GM19025 (cell line): ENCODE data around the gene ZDHHC4.
A peak's percentile ranks its signal among the peaks of the same experiment; 100 is the strongest.

Experiments
- ATAC-seq: cut with Tn5 transposase; IDR thresholded peaks from one replicate; pipeline ENCODE4 v1.9.1; 2021; ENCODE audit warnings: mild to moderate bottlenecking, low read depth, moderate library complexity; ENCODE audit not compliant: unreplicated experiment

The ZDHHC4 gene

DNA sequence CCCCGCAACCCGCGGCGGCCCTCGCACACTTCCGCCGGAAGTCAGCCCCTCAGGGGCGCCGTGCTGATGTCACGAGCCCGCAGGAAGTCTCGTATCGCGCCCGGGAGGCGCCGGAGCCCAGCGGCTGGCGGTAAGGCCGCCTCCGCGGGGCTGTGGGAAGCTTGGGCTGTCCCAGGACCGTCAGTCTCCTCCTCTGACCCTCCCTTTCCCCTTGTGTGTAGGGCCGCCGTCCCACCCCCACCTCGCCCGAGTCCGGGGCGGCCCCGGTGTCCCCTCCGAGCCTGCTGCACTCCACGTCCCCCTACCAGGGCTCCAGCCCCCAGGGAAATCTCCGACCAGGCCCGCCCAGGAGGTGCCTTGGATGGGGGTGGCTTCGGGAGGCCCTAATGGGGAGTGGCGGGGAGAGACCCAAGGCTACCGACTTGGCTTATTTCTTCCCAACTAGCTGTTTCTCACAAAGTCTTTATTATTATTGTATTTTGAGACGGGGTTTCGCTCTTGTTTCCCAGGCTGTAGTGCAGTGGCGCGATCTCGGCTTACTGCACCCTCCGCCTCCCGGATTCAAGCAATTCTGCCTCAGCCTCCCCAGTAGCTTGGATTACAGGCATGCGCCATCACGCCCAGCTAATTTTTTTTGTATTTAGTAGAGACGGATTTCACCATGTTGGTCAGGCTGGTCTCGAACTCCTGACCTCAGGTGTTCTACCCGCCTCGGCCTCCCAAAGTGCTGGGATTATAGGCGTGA, at the start of gene ZDHHC4:
TSS of gene ZDHHC4 (plus strand) at position 86 of the 745 bp plus-strand sequence. CDS start 3,108 bp downstream, outside the sequence.
- ATAC-seq = peak; percentile 97

DNA sequence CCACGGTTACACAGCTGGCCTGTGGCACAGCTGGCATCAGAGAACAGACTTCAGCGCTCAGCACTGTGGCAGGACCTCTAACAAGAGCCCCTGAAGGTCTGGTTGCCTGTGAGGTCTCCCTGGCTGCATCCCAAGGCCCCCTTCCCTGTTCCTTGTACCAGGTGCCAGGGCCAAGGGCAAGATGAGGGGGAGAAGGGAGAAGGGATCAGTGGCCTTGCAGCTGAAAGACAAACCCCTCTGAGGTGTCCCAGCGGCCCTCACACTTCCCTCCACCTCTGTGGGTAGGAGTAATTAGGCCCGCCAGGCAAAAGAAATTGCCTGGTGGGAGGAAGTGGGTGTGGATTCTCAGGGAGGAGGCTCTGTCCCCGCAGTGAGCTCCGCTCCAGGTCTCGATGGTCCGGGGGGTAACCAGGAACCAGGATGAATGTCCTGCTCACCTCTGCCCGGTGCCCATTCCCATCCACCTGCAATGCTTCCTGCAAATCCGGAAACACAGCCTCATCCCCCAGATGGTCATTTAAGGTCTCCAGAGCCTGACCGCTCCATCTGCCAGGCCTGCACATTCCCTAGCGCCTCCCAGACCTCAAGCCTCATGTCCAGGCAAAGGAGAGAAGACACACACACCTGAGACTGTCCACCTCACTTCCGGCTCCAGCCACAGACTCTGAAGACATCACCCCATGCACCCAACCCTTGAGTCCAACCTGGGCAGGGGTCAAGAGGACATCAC, 48.7 kb upstream of the ZDHHC4 start:
- ATAC-seq = no peak

DNA sequence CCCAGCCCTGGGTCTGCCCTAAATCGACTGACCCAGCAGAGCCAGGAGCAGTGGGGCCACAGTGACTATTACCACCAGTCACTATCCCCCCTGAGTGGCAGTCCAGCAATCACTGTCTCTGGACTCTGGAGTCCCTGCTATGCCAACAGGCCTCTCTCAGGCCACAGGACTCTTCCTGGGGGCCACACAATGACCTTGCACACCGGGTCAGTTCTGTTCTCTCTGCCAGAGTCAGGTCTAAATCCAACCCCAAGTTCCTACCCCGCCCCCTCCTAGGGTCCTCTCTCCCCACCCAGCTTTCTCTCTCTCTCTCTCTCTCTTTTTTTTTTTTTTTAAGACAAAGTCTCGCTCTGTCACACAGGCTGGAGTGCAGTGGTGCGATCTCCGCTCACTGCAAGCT, 47.6 kb upstream of the ZDHHC4 start:
- ATAC-seq = no peak

DNA sequence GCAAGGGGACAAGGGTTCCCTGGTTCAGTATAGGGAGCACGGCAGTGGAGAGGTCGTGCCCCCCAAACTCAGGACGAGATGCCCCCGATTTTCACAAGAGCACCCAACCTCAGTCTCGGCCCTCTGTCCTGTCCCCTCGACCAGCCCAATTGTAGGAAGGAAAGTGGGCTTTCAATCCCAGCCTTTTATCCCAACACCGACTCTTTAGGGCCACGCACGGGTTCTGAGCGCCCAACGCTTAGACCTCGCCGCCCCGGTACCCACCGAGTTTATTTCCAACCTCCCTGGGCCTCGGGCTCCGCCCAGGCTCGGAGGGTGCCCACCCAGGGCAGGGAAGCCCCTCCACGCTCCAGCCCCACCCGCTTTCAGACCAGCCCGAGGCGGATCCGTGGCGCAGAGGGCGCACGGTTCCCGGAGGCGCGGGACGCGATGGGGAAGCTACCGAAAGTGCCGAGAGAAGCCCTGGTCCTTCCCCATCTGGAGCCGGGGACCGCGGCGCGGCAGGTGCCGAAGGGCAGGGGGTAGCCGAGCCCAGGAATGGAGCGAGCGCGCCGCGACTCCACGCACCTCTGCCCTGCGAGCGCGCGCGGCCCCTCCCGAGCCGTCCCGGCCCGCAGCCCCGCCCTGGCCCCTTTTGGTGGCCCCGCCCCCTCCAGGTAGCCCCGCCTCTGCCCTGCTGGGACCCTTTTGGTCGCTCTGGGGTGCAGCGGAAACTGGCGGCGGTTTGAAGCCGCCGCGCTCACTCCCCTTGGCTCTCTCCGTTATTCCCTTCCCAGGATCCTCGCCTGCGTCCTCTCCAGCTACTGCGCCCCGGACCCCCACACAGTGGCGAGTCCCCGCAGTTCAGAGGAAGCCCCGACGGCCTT, 46.4 kb upstream of the ZDHHC4 start:
- ATAC-seq = no peak

DNA sequence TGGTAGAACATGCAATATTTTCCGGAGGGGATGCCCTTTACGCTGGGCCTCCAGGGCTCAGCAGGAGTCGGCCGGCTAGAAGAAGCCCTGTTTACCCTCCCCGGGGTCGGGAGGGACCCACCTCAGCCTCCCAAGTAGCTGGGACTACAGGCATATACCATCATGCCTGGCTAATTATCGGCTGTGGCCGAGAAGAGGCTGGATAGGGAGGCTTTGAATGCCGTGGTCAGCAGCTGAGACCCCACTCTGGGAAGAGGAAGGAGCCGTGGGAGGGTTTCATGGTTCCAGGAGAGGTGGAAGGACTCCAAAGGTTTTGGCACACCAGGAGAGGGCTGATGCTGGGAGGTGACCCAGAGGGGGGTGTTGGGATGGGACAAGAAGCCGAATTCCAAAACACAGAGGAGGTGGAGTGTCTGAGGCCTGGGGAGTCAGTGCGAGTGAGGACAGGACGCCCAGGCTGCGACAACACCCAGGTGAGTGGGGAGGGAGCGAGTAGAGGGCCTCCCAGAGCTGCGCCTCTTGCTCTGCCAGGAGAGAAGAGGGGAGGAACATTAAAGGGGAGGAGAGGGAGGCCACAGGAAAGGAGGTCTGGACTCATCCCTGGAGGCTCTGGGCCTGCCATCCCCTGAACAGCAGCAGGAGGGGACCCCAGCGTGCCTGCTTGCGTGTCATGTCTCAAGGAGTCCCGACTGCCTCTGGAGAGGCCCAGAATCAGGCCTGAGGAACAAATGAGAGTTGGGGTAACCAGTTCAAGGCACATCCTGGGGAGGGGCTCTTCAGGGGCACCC, 45.6 kb upstream of the ZDHHC4 start:
- ATAC-seq = no peak

DNA sequence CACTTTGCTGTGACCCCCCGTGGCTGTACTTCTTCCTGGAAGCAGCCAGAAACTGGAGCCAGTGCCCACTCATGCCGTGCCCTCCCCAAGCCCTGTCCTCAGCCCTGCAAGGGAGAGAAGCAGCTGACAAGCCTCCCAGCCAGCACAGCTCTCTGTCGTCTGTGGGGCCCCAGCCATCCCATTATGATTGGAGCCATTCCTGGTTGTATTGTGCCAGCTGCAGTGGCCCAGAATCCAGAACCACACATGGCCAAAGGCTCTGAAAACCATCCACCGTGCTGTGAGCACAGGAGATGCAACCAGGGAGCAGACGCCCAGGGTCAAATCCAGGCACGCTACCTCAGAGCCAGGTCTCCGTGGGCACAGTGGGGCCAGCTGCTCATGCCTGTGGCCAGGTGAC, 44.7 kb upstream of the ZDHHC4 start:
- ATAC-seq = no peak

DNA sequence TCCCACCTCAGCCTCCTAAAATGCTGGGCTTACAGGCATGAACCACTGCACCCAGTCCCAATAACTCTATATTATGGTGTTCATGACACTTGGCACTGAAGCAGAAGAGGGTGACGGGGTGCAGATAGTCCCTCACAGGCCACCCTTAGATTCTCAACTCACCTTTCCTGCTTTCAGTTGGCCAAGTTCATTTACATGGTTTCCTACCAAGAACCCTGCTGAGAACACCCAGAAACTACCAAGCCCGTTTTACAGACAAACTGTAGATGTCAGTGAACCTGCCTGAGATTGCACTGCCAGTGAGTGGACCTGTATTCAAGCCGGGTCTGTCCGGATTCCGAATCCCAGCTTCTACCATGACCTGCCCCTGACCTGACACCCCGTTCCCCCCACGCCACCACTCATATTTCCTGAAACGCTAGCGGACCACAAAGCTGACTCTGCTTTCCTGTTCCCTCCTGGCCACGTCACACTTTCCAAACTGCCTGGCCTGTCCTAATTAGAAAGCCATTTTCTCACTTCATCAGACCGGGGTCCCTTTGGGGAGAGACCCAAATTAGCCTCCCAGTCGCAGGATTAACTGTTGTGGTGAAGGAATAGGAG, 43.3 kb upstream of the ZDHHC4 start:
- no peak for ATAC-seq

DNA sequence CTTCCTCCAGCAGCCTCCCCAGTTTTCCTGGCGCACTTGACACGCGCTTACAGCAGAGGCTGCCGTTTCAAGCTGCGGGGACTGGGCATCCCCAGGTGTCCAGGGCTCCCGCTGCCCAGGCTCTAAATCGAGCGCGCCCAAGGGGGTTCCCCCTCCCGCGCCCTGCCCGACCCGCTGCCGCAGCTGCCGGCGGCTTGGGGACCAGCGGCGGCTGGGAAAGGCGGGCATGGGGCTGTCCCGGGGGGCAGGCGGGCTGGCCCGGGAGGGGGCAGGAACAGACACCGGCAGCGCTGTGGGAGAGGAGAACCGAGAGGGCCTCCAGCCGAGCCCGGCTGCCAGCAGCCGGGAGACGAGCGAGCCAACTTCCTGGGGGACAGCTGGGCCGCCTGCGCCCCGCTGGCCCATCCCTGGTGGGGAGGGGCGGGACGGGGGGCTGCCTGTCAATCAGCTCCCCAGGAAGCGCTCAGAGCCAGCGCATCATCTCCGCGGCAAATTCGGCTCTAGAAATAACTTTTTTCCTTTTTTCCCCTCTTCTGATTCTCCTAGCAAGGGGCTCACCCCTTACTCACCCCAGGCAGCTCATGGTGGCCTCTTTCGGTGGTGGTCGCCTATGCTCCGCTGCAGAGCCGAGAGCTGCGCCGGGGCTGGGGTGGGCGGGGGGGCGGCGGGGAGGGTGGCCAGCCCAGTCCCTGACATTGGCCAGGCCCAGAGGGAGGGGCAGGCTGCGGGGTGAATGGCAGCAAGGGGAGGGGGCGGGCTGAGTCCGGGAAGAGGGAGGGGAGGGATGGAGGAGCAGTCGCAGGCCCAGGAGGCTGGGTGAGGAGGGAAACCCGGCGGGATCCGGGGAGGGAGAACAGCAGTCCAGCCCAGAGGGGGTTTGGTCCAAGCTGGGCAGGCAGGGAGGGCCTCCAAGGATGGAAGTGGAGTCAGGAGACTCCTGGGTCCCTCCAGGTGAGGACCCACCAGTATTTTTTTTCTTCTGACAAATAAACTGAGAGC, 40.7 kb upstream of the ZDHHC4 start:
- no peak for ATAC-seq

DNA sequence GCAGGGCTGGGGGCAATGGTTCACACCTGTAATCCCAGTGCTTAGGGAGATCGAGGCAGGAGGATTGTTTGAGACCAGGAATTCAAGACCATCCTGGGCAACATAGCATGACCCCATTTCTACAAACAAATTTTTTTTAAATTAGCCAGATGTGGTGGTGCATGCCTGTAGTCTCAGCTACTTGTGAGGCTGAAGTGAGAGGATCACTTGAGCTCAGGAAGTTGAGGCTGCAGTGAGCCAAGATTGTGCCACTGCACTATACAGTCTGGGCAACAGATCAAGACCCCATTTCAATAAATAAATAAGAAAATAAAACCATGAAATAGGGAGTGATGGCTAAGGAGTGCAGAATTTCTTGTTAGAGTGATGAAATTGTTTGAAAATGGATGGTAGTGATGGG, 34.9 kb upstream of the ZDHHC4 start:
- ATAC-seq = no peak

DNA sequence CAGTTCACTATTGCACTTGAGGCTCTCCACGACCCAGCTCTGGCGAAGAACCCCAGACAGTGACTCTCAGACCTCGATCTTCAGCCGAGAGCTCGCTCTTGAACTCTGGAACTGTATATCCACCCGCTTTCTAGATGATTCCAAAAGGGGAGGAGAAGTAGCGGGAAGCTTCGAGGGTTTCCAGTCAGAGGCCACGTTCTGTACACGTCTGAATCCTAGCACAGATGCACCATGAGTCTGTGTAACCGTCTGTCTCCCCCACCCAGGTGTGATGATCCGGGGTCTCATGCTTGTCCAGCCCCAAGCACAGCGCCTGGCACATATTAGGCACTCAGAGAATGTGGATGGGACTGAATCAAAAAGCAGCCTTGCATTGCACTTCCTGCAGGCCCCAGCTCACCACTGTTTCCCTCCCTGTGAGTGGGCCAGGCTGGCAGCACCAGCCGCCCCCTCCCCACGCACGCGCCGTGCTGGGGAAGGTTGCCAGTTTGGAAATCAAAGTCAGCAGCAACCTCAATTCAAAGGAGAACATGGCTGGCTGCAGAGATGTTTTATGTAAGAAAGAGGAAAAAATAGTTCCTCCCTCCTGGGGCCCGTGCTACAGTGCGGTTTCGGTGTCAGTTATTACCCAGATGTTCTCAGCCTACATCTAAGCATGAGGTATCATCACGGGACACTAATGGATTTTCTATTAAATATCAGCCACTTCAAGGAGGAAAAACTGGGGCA, 31.7 kb upstream of the ZDHHC4 start:
- ATAC-seq = no peak

DNA sequence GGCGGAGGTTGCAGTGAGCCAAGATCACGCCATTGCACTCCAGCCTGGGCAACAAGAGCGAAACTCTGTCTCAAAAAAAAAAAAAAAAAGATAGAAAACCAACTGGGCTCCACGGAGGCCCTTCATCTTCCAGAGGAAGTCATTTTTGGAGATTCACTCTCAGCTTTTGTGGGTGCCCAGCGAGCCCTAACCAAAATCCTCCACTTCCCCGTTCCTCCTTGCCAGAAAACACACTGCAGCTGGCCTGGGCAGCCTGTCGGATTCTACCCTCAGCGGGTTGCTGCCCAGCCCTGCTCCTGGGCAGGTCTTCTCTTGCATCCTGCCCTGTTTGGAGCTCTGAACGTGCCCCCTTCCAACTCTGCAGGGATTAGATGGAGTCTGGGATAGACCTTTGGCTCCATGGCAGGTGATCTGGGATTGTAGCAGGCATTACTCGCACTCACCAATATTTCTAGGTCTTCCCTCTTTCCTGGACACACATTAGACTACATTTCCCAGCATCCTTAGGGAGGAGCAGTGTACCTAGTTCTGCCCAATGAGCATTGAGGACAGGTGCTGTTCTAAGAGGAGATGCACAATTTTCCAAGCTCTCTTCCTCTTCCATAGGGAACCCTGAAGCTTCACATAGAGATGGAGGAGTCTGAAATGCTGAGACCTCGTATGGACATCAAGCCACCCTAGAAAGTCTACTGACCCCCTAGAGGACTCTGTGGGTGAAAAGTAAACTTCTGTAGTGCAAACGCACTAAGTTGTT, 30.6 kb upstream of the ZDHHC4 start:
- ATAC-seq = no peak

DNA sequence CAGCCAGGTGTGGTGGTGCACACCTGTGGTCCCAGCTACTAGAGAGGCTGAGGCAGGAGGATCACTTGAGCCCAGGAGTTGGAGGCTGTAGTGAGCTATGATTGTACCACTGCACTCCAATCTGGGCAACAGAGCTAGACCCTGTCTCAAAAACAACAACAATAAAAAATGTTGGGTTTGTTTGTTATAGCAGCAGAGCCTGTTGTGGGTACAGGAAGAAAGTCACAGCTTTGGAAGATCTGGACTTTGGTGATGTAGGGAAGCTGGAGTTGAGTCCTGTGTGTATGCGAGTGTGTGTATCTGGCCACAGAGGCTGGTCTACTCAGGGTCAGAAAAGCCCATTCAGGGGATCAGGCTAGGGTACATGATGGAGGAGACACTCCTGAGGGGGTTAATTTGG, 29.9 kb upstream of the ZDHHC4 start:
- no peak for ATAC-seq

DNA sequence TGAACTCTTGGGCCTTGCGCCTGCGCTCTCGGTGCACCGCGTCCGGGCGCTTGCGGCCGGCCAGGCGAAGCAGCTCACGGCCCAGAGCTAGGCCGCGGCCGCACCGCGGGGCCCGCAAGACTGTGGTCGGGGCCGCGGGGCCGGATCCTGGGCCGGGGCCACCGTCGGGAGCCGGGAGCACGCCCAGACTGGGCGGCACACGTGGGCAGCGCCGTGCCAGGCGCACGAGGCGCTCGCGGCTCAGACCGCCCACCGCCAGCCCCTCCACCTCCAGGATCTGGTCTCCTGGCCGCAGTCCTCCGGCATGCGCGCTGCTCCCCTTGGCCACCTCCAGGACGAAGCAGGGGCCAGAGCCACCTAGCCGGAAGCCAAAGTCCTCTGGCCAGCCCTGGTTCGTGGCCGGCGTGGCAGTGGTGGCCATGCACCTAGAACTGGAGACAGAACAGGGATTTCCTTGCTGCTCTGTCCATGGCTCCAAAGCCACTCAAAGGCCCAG, 26.2 kb upstream of the ZDHHC4 start, which contains the start of gene GRID2IP:
TSS of gene GRID2IP (minus strand) at position 446 of the 496 bp plus-strand sequence. CDS start at position 421, 25 bp downstream.
- no peak for ATAC-seq

DNA sequence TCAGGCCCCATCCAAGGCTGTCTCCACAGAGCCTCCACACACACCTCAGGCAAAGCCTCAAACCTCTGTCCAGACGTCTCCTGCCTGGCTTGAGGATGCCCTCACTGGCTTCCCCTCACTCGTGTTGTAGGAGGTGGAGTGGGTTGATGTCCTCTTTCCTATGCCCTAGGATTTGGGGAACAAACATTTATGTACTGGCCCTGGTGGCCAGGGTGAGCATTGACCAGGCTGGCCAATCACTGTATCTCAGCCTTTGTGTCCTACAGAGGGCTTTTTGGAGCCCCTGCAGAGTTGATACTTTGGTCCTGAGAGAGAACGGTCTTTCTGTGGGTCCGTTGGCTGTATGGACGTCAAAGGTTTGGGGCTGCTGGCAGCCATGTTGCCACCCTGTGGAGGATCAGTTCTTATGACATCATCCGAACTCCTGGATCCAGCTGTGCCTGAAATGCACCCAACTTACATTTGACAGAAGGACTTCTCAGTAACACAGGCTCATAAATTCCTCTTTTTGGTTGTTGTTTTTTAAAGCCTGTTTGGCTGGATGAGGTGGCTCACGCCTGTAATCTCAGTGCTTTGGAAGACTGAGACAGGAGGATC, 23.7 kb upstream of the ZDHHC4 start:
- ATAC-seq = no peak

DNA sequence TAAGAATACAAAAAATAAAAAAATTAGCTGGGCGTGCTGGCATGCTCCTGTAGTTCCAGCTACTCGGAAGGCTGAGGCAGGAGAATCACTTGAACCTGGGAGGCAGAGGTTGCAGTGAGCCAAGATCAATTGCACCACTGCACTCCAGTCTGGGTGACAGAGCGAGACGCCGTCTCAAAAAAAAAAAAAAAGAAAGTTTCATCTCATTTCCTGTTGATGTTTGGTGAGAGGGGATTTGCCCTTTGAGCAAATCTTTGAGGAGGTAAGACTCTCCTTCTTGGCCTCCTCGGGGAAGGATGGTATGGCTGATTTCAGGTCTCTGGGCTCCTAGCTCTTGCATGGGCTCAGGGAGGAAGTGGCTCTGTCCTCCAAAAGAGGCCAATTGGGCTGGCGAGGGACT, 22.4 kb upstream of the ZDHHC4 start:
- no peak for ATAC-seq

DNA sequence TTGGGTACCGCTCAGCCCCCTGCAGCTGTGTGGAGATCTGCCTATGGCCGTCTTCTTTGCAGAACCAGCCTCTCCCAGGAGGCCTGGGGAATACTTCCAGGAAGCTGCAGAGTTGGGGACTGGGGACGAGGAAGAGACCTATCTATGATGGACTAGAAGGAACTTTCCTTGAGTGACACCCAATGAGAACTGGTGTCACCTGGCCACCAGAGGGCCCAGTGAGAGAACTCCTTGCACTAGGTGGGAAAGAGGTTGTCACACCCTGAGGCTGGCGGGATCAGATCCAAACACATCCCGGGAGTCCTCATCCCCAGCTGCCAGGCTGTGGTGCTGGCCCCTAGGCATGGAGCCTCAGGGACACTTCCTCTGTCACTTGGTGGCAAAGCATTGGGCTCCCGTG, 21.1 kb upstream of the ZDHHC4 start:
- no peak for ATAC-seq

DNA sequence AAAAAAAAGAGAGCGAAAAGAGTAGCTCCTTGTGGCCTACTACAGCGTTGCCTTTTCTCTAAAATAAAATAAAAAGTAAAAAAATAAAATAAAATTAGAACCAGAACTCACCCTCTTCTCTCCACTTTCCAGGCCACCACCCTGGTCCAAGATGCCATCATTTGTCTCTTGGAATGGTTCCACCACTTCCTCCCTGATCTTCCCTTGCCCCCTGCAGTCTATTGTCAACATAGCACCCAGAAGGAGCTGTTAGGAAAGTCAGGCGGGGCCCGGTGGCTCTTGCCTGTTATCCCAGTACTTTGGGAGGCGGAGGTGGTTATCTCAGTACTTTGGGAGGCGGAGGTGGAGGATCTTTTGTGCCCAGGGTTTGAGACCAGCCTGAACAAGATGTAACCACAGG, 18.4 kb upstream of the ZDHHC4 start:
- no peak for ATAC-seq
